H9 (cell line): Measurements from ENCODE around the gene MAGI1. TPM values are rescaled to one million over a fixed set of nuclear protein-coding genes. Genes with fewer than 3 reads are reported as not detected.

Source experiments
- DNase-seq: peaks from one replicate; pipeline ENCODE4 v3.0.0-alpha.2; 2017
- H2AFZ ChIP-seq: one replicate; pipeline ENCODE4 v1.6.1; 2013; ENCODE audit warnings: mild to moderate bottlenecking, low read length, control low read depth, moderate library complexity
- H2AK5ac ChIP-seq: 2 replicates; pipeline ENCODE4 v1.6.1; 2013; ENCODE audit warnings: low read length, control low read depth, mixed read lengths; ENCODE audit not compliant: insufficient read length
- H2BK120ac ChIP-seq: one replicate; pipeline ENCODE4 v1.6.1; 2013; ENCODE audit warnings: low read depth, mild to moderate bottlenecking, low read length, control low read depth, inconsistent platforms; ENCODE audit not compliant: poor library complexity, severe bottlenecking
- H2BK12ac ChIP-seq: 2 replicates; pipeline ENCODE4 v1.6.1; 2013; ENCODE audit warnings: low read length, control low read depth, mixed read lengths, low read depth; ENCODE audit not compliant: insufficient read length
- H2BK15ac ChIP-seq: 2 replicates; pipeline ENCODE4 v1.6.1; 2013; ENCODE audit warnings: low read depth, low read length, control low read depth
- H2BK20ac ChIP-seq: one replicate; pipeline ENCODE4 v1.6.1; 2013; ENCODE audit warnings: low read depth, mild to moderate bottlenecking, low read length, control low read depth, inconsistent platforms; ENCODE audit not compliant: poor library complexity, severe bottlenecking
- H2BK5ac ChIP-seq: 2 replicates; pipeline ENCODE4 v1.6.1; 2013; ENCODE audit warnings: low read length, control low read depth, mixed read lengths; ENCODE audit not compliant: insufficient read length
- H3K14ac ChIP-seq: 2 replicates; pipeline ENCODE4 v1.6.1; 2013; ENCODE audit warnings: low read length, control low read depth; ENCODE audit not compliant: insufficient read depth
- H3K18ac ChIP-seq: 2 replicates; pipeline ENCODE4 v1.6.1; 2013; ENCODE audit warnings: low read depth, mild to moderate bottlenecking, mixed read lengths, low read length, control low read depth; ENCODE audit not compliant: insufficient read length
- H3K23ac ChIP-seq: 2 replicates; pipeline ENCODE4 v1.6.1; 2013; ENCODE audit warnings: low read length, control low read depth, mixed read lengths, low read depth; ENCODE audit not compliant: insufficient read length
- H3K23me2 ChIP-seq: 2 replicates; pipeline ENCODE4 v1.6.1; 2013; ENCODE audit warnings: low read depth, mild to moderate bottlenecking, mixed read lengths, low read length, control low read depth; ENCODE audit not compliant: insufficient read length, poor library complexity, severe bottlenecking
- H3K27ac ChIP-seq: 2 replicates; pipeline ENCODE4 v1.5.1; 2013; ENCODE audit warnings: low read length, control low read depth, mixed read lengths, low read depth; ENCODE audit not compliant: insufficient read length
- H3K27me3 ChIP-seq: 2 replicates; pipeline ENCODE4 v1.6.1; 2013; ENCODE audit warnings: low read length, control low read depth, inconsistent platforms; ENCODE audit not compliant: insufficient read depth
- H3K4ac ChIP-seq: 2 replicates; pipeline ENCODE4 v1.6.1; 2013; ENCODE audit warnings: low read depth, mild to moderate bottlenecking, control low read depth, inconsistent platforms, low read length, moderate library complexity
- H3K4me1 ChIP-seq: 2 replicates; pipeline ENCODE4 v1.6.1; 2013; ENCODE audit warnings: low read length, control low read depth, inconsistent platforms; ENCODE audit not compliant: insufficient read depth
- H3K4me2 ChIP-seq: 2 replicates; pipeline ENCODE4 v1.6.1; 2013; ENCODE audit warnings: low read length, control low read depth, mixed read lengths; ENCODE audit not compliant: insufficient read length, insufficient read depth
- H3K56ac ChIP-seq: 2 replicates; pipeline ENCODE4 v1.6.1; 2013; ENCODE audit warnings: low read depth, mild to moderate bottlenecking, mixed read lengths, low read length, control low read depth; ENCODE audit not compliant: insufficient read length
- H3K79me1 ChIP-seq: 2 replicates; pipeline ENCODE4 v1.6.1; 2013; ENCODE audit warnings: low read depth, mild to moderate bottlenecking, moderate library complexity, low read length, control low read depth, inconsistent platforms; ENCODE audit not compliant: insufficient read depth, poor library complexity, severe bottlenecking
- H3K79me2 ChIP-seq: 2 replicates; pipeline ENCODE4 v1.6.1; 2013; ENCODE audit warnings: low read length, control low read depth, inconsistent platforms; ENCODE audit not compliant: insufficient read depth
- H3K9ac ChIP-seq: 2 replicates; pipeline ENCODE4 v1.6.1; 2013; ENCODE audit warnings: low read length, control low read depth, mixed read lengths; ENCODE audit not compliant: insufficient read length; ENCODE audit errors: extremely low read depth
- H3K9me3 ChIP-seq: one replicate; pipeline ENCODE4 v1.6.1; 2013; ENCODE audit warnings: low read depth, low read length, inconsistent platforms; ENCODE audit not compliant: control insufficient read depth
- H3T11ph ChIP-seq: one replicate; pipeline ENCODE4 v1.6.1; 2013; ENCODE audit warnings: mild to moderate bottlenecking, low read length, control low read depth, inconsistent platforms
- H4K20me1 ChIP-seq: one replicate; pipeline ENCODE4 v1.6.1; 2013; ENCODE audit not compliant: control insufficient read depth, insufficient read length, insufficient read depth
- H4K5ac ChIP-seq: 2 replicates; pipeline ENCODE4 v1.6.1; 2013; ENCODE audit warnings: low read depth, mild to moderate bottlenecking, mixed read lengths, low read length, control low read depth; ENCODE audit not compliant: insufficient read length
- H4K8ac ChIP-seq: replicated peaks from 2 replicates; pipeline ENCODE4 v1.6.1; 2013; ENCODE audit warnings: low read length, control low read depth, mixed read lengths, low read depth; ENCODE audit not compliant: insufficient read length
- H4K91ac ChIP-seq: 2 replicates; pipeline ENCODE4 v1.6.1; 2013; ENCODE audit warnings: low read depth, mild to moderate bottlenecking, moderate library complexity, mixed read lengths, low read length, control low read depth; ENCODE audit not compliant: insufficient read length
- H3K27ac Mint-ChIP-seq, 3 experiments: 2 replicates in 2 of 3; 3 replicates in 1 of 3; pipeline ENCODE4 v1.8.0; 2020 to 2021; ENCODE audit warnings: mixed read lengths in 3 of 3, mild to moderate bottlenecking in 1 of 3, moderate library complexity in 1 of 3
- H3K27me3 Mint-ChIP-seq: 2 replicates; pipeline ENCODE4 v1.8.0; 2021; ENCODE audit warnings: low read depth, mild to moderate bottlenecking, moderate library complexity, mixed read lengths
- H3K36me3 Mint-ChIP-seq, 3 experiments: 2 replicates in 2 of 3; 3 replicates in 1 of 3; pipeline ENCODE4 v1.8.0; 2020 to 2021; ENCODE audit warnings: low read depth in 3 of 3, mixed read lengths in 3 of 3; ENCODE audit not compliant: insufficient read depth in 1 of 3
- H3K4me1 Mint-ChIP-seq, 2 experiments: 2 replicates each; pipeline ENCODE4 v1.8.0; 2020; ENCODE audit warnings: mixed read lengths in 2 of 2
- H3K4me3 Mint-ChIP-seq, 2 experiments: 2 replicates in 1 of 2; 3 replicates in 1 of 2; pipeline ENCODE4 v1.8.0; 2020 to 2021; ENCODE audit warnings: mild to moderate bottlenecking in 2 of 2, mixed read lengths in 2 of 2, moderate library complexity in 1 of 2
- H3K9me3 Mint-ChIP-seq, 2 experiments: 2 replicates in 1 of 2; 3 replicates in 1 of 2; pipeline ENCODE4 v1.8.0; 2020; ENCODE audit warnings: mild to moderate bottlenecking in 2 of 2, mixed read lengths in 2 of 2, moderate library complexity in 1 of 2
- WGBS: extraction: QIAGEN DNeasy Blood & Tissue Kit; methylation state at CpG from one replicate; pipeline ENCODE4 v1.1.7; 2013; ENCODE audit warnings: missing lambda C conversion rate, low lambda C conversion rate, mixed read lengths; ENCODE audit not compliant: insufficient read length; ENCODE audit errors: extremely low coverage; 5-methylcytosine and 5-hydroxymethylcytosine counted together
- total RNA-seq: library from RNA; stranded (reverse); gene quantifications from 2 replicates; pipeline ENCODE4 v1.2.1, GENCODE V29; 2021
- TF ChIP-seq, protein P1 (sequence below): fragments of 200-600 bp; sonication (generic); conservative IDR thresholded peaks from 3 replicates; pipeline ENCODE4 v1.8.0; 2021; ENCODE audit warnings: antibody characterized with exemption, mild to moderate bottlenecking

MAGI1 gene
- total RNA-seq, 1 experiment from 2014 or later: 65.7 TPM

DNA sequence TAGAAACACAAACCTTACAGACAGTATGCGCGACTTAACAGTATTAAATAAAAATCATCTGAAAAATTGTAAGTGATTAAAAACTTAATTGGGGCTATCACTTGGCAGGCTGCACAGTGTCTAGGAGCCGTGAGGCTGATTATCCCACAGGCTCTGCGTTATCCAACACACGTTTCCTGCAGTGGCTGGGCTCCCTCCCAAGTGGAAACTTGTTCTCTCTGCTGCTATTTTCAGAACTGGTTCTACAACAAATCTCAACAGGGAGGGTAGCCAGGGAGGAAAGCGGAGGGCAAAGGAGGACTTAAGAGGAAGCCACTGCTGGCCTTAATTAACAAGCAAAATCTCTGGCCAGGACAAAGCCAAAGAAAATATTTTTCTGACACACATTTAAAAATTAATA is 555.2 kb downstream of the MAGI1 start:
- no peaks in the 10 kb centered on the region for H3K27me3 ChIP-seq
- H2BK5ac ChIP-seq: no peak overlapping the region
- H3K79me2 ChIP-seq: no peaks in the 10 kb centered on the region
- peaks cover 18% of the 10 kb centered on the region; the same call in 1 of the 2 replicates for H3K4me1 ChIP-seq
- H3K23me2 ChIP-seq: peaks cover 1% of the 10 kb centered on the region
- no peak overlapping the region for H4K8ac ChIP-seq
- no peaks in the 10 kb centered on the region for H4K20me1 ChIP-seq
- peak overlapping the region; percentile 24 to 56 (median 30); a peak in 3 of 7 replicates for H3K27ac Mint-ChIP-seq
- peaks cover 73 to 81% of the 10 kb centered on the region in 2 experiments for H3K4me1 Mint-ChIP-seq
- H2AK5ac ChIP-seq: no peak overlapping the region
- no peak overlapping the region for H3K23ac ChIP-seq
- H3K9ac ChIP-seq: no peak overlapping the region
- H3K56ac ChIP-seq: no peak overlapping the region
- no peak overlapping the region for H3K27ac ChIP-seq
- no peak overlapping the region for H2BK12ac ChIP-seq
- no peak overlapping the region for H2AFZ ChIP-seq
- DNase-seq: peak; percentile 51
- no peak overlapping the region for H2BK120ac ChIP-seq
- no peak overlapping the region for H3K18ac ChIP-seq
- H4K5ac ChIP-seq: no peak overlapping the region
- no CpG with 5 or more reads among the region's 6 CpGs for WGBS
- H3K9me3 Mint-ChIP-seq: no peaks in the 10 kb centered on the region
- no peak overlapping the region for H4K91ac ChIP-seq
- no peak overlapping the region for H3T11ph ChIP-seq
- H3K36me3 Mint-ChIP-seq: no peaks in the 10 kb centered on the region
- peak overlapping the region; percentile 18 for H3K4me2 ChIP-seq
- TF ChIP-seq, protein P1, sequence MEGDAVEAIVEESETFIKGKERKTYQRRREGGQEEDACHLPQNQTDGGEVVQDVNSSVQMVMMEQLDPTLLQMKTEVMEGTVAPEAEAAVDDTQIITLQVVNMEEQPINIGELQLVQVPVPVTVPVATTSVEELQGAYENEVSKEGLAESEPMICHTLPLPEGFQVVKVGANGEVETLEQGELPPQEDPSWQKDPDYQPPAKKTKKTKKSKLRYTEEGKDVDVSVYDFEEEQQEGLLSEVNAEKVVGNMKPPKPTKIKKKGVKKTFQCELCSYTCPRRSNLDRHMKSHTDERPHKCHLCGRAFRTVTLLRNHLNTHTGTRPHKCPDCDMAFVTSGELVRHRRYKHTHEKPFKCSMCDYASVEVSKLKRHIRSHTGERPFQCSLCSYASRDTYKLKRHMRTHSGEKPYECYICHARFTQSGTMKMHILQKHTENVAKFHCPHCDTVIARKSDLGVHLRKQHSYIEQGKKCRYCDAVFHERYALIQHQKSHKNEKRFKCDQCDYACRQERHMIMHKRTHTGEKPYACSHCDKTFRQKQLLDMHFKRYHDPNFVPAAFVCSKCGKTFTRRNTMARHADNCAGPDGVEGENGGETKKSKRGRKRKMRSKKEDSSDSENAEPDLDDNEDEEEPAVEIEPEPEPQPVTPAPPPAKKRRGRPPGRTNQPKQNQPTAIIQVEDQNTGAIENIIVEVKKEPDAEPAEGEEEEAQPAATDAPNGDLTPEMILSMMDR: no peak
- H3K4me3 Mint-ChIP-seq: no peak overlapping the region; a peak in 1 of 5 replicates
- no peak overlapping the region for H2BK15ac ChIP-seq
- H3K27me3 Mint-ChIP-seq: no peaks in the 10 kb centered on the region
- H2BK20ac ChIP-seq: no peak overlapping the region
- H3K4ac ChIP-seq: no peak overlapping the region
- no peaks in the 10 kb centered on the region for H3K9me3 ChIP-seq
- H3K14ac ChIP-seq: no peak overlapping the region
- H3K79me1 ChIP-seq: peaks cover 3% of the 10 kb centered on the region
